Measurements from ENCODE around the gene TIE1. TPM values are rescaled to one million over a fixed set of nuclear protein-coding genes. Genes with fewer than 3 reads are reported as not detected.

Gene TIE1
- total RNA-seq, 1 experiment from 2014 or later: 1.2 TPM

GRCh38 chr1:43315481-43315880, 14.7 kb downstream of the TIE1 start:
- Histone ChIP-seq H3K18ac (ENCODE audit: insufficient read length, low read depth, low read length) (no peak overlapping the region), H3K4me1 (ENCODE audit: insufficient read depth, low read length) (no peaks in the 10 kb centered on the region), H3K27ac (ENCODE audit: insufficient read length, low read depth, low read length) (no peak overlapping the region), H2BK15ac (ENCODE audit: low read depth, low read length) (no peak overlapping the region), H3K9ac (ENCODE audit: extremely low read depth, insufficient read length, low read length) (no peak overlapping the region), H4K8ac (replicated peaks; ENCODE audit: insufficient read length, low read depth, low read length) (no peak overlapping the region), H4K91ac (ENCODE audit: insufficient read length, low read depth, low read length) (no peak overlapping the region), H2BK5ac (ENCODE audit: insufficient read length, low read length) (no peak overlapping the region), H4K20me1 (ENCODE audit: control insufficient read depth, insufficient read depth, insufficient read length) (no peaks in the 10 kb centered on the region), H2BK20ac (ENCODE audit: low read depth, low read length, poor library complexity, severe bottlenecking) (no peak overlapping the region), H3K79me2 (ENCODE audit: insufficient read depth, low read length) (no peaks in the 10 kb centered on the region), H3K23ac (ENCODE audit: insufficient read length, low read depth, low read length) (no peak overlapping the region), H3K27me3 (ENCODE audit: insufficient read depth, low read length) (no peaks in the 10 kb centered on the region), H2AK5ac (ENCODE audit: insufficient read length, low read length) (no peak overlapping the region), H3K56ac (ENCODE audit: insufficient read length, low read depth, low read length) (no peak overlapping the region), H3K14ac (ENCODE audit: insufficient read depth, low read length) (no peak overlapping the region), H3T11ph (ENCODE audit: low read length) (no peak overlapping the region), H3K4me2 (ENCODE audit: insufficient read depth, insufficient read length, low read length) (no peak overlapping the region), H4K5ac (ENCODE audit: insufficient read length, low read depth, low read length) (no peak overlapping the region), H2BK120ac (ENCODE audit: low read depth, low read length, poor library complexity, severe bottlenecking) (no peak overlapping the region), H2BK12ac (ENCODE audit: insufficient read length, low read depth, low read length) (no peak overlapping the region), H3K9me3 (ENCODE audit: control insufficient read depth, low read depth, low read length) (no peaks in the 10 kb centered on the region), H3K4ac (ENCODE audit: low read depth, low read length) (no peak overlapping the region), H3K79me1 (ENCODE audit: insufficient read depth, low read depth, low read length, poor library complexity, severe bottlenecking) (no peaks in the 10 kb centered on the region), H3K23me2 (ENCODE audit: insufficient read length, low read depth, low read length, poor library complexity, severe bottlenecking) (no peaks in the 10 kb centered on the region), H2AFZ (ENCODE audit: low read length) (no peak overlapping the region)
- Mint-ChIP-seq H3K27ac (no peak overlapping the region), H3K4me1 (peaks cover 7 to 11% of the 10 kb centered on the region in 2 experiments), H3K9me3 (no peaks in the 10 kb centered on the region), H3K4me3 (no peak overlapping the region), H3K27me3 (ENCODE audit: low read depth) (no peaks in the 10 kb centered on the region; the same call in none of the 2 replicates), H3K36me3 (ENCODE audit: insufficient read depth in 1 of 3, low read depth in 3 of 3) (no peaks in the 10 kb centered on the region)
- no peak for TF ChIP-seq CTCF (conservative IDR thresholded peaks at IDR 0.05)
- no CpG with 5 or more reads among the region's 3 CpGs for WGBS (ENCODE audit: extremely low coverage, insufficient read length, low lambda C conversion rate)
- no peak for DNase-seq
